ENCODE results near the gene ZKSCAN3.

GRCh38 chr6:28334286-28335039 is 15.3 kb upstream of the ZKSCAN3 start:
- TF ChIP-seq CTCF (conservative IDR thresholded peaks at IDR 0.05) (no peak), EZH2 (IDR thresholded peaks at IDR 0.05; ENCODE audit: low read depth) (no peak)

Data from PC-9 (cell line).